ENCODE measurements around the gene TRIO.
"Not testable (repeated sequence)": the region's sequence is repeated elsewhere in the genome, so short reads cannot be mapped to it uniquely, and the experiment has no call there.

TRIO gene

DNA sequence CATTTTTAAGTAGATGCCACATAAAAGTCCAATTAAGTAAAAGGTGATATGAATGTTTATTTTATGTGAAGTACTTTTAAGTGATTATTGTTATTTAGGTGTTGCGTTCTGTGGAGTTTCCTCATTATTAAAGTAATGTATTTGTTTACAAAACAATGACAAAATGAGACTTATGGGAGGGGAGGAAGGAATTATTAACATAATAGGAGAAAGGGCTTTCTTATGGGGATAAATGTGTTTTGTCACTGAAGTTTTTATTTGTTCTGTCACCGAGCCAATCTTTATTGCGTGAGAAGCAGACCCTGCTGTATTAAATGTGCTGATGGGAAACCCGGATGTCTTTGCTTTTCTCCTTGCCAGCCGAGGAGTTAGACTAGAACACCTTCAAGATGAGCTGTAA lies 44.5 kb downstream of the TRIO start:
- DNase-seq, result no peak

DNA sequence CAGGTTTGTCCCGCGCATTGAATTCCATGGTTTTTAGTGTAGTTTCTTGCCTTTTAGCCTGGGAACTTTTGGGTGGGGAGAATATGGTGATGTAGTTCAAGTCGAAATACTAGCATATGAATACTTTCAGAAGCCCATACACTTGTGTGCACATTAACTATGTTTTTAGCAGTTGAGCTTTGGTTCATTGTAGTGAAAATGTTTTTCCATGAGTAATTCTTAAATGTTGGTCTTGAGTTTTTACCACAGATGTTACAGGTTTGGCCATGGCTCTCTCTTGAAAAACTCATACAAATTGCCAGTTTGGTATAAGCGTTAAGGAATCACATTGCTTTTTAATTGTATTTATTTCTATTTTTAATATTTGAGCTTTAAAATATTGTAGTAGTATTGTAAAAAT lies 45.6 kb downstream of the TRIO start:
- no peak for DNase-seq

- no peak for DNase-seq
Observed at GRCh38 chr5:14189680-14190079, 46.5 kb downstream of the TRIO start.

GRCh38 chr5:14190194-14191164 lies 47.3 kb downstream of the TRIO start:
- DNase-seq, result no peak

DNA sequence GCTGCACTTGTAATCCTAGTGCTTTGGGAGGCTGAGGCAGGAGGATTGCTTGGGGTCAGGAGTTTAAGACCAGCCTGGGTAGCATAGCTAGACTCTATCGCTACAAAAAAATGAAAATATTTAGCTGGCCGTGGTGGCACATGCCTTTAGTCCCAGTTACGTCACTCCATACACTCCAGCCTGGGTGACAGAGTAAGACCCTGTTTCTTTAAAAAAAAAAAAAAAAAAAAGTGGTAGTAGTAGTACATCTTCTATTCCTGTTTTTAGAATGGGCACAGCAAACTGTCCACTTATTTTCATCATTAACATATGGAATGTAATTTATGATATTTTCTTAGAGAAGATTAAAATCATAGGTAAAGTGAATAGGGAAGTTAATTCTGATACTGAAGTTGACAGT lies 48.2 kb downstream of the TRIO start:
- DNase-seq, result no peak

- DNase-seq, result no peak
Observed at GRCh38 chr5:14193496-14193895, 50.4 kb downstream of the TRIO start.

GRCh38 chr5:14195588-14195987 lies 52.4 kb downstream of the TRIO start:
- DNase-seq, result no peak

DNA sequence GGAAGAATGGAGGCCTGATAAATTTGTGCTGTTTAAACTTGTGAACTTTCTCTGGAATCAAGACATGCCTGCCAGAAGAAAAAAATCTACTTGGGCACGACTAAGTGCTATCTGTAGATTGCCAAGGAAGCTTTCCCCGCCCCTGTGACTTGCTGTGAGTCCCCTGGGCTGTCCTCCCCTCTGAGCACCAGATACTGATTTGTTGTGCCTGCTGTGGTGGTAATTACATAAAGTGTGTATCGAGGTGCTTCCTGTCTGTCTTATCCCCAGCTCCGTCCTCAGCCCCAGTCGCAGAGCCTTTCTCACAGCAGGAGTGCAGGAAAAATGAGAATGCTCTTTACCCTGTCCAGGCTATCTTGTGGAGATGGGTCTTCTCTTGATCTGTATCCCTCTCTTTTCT lies 53.9 kb downstream of the TRIO start:
- DNase-seq, result no peak

GRCh38 chr5:14199902-14200301 lies 56.8 kb downstream of the TRIO start:
- DNase-seq, result no peak

GRCh38 chr5:14200312-14200990 lies 57.3 kb downstream of the TRIO start:
- no peak for DNase-seq

- DNase-seq, result no peak
Observed at GRCh38 chr5:14201325-14202045, 58.3 kb downstream of the TRIO start.

- DNase-seq, result peak; percentile 72
Observed at GRCh38 chr5:14202462-14202861, 59.3 kb downstream of the TRIO start.

DNA sequence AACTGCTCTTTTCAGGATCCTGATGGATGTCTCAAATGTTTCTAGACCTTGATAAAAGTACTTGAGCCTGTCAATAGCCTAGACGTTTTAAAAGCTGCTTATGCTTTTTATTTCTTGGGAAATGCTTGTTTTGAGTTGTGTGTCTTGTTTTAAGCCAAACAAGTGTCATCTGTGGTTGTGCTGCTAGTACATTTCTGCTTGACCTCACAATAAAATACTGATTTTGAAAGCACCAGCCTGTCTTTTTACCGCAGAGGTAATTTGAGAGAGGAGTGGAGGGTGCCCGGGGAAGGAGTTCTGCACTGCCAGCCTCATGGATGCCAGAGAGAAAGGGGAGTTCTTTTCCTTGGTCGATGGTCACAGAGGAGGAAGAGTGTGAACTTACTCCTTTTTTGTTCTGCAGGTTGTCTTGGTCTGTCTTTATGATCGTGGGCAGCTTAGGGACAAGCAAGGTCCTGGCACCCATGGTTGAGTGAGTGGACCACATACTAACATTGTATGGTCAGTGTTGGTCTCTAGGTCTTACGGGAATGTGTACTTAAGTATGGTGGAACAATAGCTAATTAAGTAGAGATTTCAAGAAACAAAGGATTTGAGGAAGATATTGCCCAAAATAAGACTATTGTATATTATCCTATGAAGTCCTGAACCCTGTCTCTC lies 61.0 kb downstream of the TRIO start:
- no peak for DNase-seq

DNA sequence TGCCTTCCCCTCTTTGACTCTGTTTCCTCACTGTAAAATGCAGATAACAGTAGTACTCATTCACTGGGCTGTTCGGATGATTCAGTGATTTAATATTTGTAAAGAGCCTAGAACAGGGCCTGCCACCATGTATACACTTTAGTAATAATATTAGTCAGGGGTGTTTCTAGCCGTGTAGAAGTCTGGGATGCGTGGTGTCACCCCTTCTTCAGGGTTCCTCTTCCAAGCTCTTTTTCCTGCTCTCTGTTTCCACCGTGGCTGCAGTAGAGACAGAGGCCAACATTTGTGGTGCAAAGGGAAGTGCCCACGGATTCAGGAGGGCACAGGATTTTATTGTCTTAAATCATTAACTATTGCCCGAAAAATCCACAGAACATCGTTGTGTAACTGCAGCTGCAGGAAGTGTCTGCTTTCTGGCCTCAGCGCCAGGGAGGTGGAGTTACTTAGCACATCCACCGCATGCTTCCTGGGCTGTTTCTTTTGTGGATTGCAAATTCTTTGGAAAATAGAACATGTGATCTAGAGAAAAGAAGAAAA lies 61.7 kb downstream of the TRIO start:
- peak; percentile 73 for DNase-seq

DNA sequence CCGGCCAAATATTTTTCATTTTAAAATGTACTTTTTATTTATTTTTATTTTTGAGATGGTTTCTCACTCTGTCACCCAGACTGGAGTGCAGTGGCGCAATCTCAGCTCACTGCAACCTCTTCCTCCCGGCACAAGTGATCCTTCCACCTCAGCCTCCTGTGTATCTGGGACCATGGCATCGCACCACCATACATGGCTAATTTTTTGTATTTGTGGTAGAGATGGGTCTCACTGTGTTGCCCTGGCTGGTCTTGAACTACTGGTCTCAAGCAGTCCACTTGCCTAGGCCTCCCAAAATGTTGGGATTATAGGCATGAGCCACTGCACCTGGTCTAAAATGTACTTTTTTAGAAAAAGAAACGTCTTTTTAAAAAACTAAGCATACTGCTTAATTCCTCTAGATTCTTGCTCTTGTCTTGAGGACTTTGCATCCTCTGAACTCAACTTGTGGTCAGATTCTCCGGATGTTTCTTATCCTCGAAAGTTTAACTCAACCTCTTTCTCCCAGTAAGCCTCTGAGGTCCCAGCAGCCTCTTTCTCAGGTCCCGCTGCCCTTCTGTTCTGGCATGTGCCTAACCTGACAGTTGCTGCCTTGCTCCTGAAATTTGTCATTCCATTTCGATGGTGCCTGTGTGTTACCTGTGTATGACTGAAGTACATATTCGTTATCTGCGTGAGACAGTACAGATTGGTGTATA lies 63.0 kb downstream of the TRIO start:
- DNase-seq, result no peak

DNA sequence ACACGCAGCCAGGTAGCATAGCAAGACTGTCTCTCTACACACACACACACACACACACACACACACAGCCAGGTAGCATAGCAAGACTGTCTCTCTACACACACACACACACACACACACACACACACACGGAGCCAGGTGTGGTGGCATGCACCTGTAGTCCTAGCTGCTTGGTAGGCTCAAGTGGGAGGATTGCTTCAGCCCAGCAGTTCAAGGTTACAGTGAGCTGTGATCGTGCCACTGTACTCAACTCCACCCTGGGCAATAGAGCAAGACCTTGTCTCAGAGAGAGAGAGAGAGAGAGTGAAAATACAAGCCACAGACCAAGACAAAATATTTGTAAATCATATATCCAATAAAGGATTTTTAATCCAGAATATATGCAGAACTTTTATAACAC lies 64.3 kb downstream of the TRIO start:
- DNase-seq, result not testable (repeated sequence)

GRCh38 chr5:14208071-14209021 lies 65.2 kb downstream of the TRIO start:
- DNase-seq, result peak; percentile 62

- DNase-seq, result no peak
Observed at GRCh38 chr5:14209222-14209822, 66.2 kb downstream of the TRIO start.

GRCh38 chr5:14209836-14210235 lies 66.7 kb downstream of the TRIO start:
- DNase-seq, result no peak

DNA sequence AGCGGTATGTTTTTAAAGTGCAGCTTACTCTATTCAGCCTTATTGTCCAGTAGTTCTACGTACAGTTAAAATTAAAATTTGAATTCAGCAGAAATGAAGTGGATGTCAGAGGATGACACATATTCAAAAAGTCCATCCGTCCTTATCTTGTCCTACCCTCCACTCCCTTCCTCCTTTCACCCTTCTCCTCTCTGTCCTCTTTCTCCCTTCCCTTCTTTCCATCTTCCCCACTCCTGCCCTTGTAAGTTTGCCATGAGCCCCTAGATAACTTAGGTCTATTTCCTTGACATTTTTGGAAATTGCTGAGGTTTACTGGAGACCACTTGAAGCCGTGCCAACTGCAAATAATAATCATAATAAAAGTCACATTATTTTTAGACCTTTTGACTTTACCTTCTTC lies 67.6 kb downstream of the TRIO start:
- DNase-seq, result no peak

Measured in hematopoietic multipotent progenitor cell treated with erythropoietin and hydrocortisone succinate and interleukin-3 and kit ligand, for 6 days (in vitro differentiated cells).